ENCODE results near the gene ABTB1. TPM values are rescaled to one million over a fixed set of nuclear protein-coding genes. Genes with fewer than 3 reads are reported as not detected.

The ABTB1 gene
- 10 to 100 TPM; 10.5 to 21.0 (median 12.5) TPM for polyA plus RNA-seq (ENCODE audit: insufficient read length in 10 of 10)
- long read RNA-seq, donor 1, partial matches to known transcripts: 0 of 2 reads
- long read RNA-seq, donor 1, other reads (novel, unspliced or antisense): 0 of 2 reads
- long read RNA-seq, donor 2, partial matches to known transcripts: 0 of 5 reads
- long read RNA-seq, donor 2, other reads (novel, unspliced or antisense): 0 of 5 reads
- long read RNA-seq, donor 3: 0 reads
- long read RNA-seq, donor 4: 0 reads
- long read RNA-seq, donor 5, transcript ABTB1-201 (12 exons, 1,965 nt): major isoform, 5 of 5 reads
- long read RNA-seq, donor 5, partial matches to known transcripts: 0 of 5 reads
- long read RNA-seq, donor 5, other reads (novel, unspliced or antisense): 0 of 5 reads
- long read RNA-seq, donor 6, partial matches to known transcripts: 0 of 2 reads
- long read RNA-seq, donor 6, other reads (novel, unspliced or antisense): 0 of 2 reads
- long read RNA-seq, donor 7, partial matches to known transcripts: 0 of 3 reads
- long read RNA-seq, donor 7, other reads (novel, unspliced or antisense): 0 of 3 reads
- long read RNA-seq, donor 8, partial matches to known transcripts: 0 of 2 reads
- long read RNA-seq, donor 8, other reads (novel, unspliced or antisense): 0 of 2 reads
- long read RNA-seq, donor 9: 0 reads

GRCh38 chr3:127672429-127673190, at the start of gene ABTB1:
ABTB1 (plus strand) TSS chr3:127672952; CDS start chr3:127673026, 74 bp downstream.
- peak; percentile 74 to 91 (median 77) for DNase-seq

DNA sequence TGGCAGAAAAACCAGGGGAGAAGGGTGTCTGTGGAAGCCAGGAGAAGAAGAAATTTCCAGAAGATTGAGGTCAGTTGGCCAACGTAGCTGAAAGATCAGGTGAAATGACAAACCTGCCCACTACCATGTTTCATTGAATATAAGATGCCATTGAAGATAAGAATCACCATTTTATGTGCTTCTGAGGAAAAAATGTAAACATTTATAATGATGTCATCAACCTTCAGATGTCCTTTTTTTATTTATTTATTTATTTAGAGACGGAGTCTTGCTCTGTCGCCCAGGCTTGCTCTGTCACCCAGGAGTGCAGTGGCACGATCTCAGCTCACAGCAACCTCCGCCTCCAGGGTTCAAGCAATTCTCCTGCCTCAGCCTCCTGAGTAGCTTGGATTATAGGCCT, 48.7 kb upstream of the ABTB1 start:
- DNase-seq: no peak

DNA sequence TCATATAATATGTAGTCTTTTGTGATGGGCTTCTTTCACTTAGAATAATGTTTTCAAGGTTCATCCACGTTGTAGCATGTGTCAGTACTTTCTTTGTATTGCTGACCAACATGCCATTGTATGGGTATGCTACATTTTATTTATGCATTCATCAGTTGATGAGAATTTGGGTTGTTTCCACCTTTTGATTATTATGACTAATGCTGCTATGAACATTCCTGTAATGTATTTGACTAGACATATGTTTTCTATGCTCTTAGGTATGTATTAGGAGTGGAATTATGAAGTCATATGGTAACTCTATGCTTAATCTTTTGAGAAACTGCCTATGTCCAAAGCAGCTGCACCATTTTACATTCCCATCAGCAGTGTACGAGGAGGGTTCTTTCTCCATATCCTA, 46.9 kb upstream of the ABTB1 start:
- DNase-seq: peak in 1 of 3 donors; percentile 22

- DNase-seq: no peak
Observed at GRCh38 chr3:127628426-127628787, 44.3 kb upstream of the ABTB1 start.

GRCh38 chr3:127628788-127629466, 43.8 kb upstream of the ABTB1 start, which contains the start of gene PODXL2:
PODXL2 (plus strand) TSS chr3:127629185; CDS start chr3:127629220, 35 bp downstream.
- DNase-seq: peak; percentile 33 to 80 (median 69)

GRCh38 chr3:127629467-127630403, 43.0 kb upstream of the ABTB1 start:
- peak in 1 of 3 donors; percentile 52 for DNase-seq

DNA sequence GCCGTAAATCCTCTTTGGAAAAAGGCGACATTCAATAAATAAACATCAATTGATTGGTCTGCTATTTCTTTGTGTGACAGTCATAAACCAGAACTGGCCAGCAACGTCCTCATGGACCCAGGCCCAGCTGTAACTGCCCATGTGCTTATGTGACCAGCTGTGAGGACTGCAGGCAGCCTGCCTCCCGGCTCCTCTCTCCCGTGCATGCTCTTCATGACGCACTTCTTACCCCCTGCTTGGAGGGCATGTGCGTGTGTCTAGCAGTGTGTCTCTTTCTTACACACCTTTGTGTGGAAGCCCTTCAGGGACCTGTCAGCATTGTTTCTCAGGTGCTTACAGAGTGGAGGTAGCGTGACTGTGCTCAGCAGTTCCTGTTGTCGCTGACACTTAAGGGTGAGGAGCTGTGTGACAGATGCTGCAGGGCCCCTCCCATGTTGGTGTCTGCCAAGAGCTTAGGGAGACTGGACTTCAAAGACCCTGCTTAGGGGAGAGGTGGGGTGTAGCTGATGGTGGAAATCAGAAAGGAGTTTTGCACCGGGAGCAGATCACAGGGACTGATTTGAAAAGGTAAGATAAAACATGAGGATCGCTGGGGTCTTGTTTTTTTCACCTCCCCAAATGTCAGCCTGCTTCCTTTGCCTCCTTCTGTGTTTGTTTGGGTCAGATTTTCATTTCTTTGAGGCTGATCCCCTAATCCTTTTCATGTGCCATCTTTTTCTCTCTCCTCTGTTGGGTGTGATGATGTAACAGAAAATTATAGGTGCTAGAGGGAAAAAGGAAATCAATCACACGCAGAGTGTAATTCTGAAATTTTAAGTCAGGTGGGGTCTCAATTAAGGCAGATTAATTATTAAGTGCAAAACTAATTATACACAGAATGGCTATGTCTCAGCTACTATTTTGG, 41.7 kb upstream of the ABTB1 start:
- DNase-seq: no peak

DNA sequence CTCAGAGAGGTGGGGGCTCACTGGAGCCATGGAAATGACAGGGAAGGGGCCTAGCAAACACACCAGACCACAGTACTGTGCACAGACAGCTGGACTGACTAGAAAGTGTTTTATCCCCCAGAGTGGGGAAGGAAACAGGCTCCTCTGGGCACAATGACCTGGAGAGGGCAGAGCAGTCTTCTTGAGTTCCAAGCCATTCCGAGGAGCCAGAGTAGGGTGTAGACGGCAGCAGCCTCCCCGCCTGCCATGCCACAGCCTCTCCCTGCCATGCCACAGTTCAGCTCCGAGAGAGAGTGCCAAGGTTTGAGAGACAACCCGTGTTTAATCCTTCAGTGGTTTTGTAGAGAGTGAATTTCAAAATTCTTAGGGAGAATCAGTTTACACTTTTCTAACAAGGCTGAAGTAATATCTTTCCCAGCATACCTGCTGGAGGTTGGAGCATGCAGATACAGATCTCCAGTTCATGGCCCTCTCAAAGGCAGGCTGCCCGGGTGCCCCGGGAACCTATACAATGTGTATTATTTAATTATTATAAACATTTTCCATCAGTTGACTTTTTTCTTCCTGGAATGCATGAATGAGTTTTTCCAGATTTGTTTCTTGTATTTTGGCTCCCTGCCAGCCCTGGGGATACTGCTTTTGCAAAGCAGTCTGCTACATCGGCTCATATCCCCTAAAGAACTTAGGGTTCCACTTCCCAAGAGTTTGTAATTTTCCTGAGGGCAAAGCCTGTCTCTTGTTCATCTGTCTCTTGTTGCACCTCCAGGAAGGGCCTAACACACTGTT, 40.5 kb upstream of the ABTB1 start:
- peak in 2 of 3 donors; percentile 44 to 61 for DNase-seq

GRCh38 chr3:127634653-127635052, 38.1 kb upstream of the ABTB1 start:
- no peak for DNase-seq

- DNase-seq: no peak
Observed at GRCh38 chr3:127637546-127637945, 35.2 kb upstream of the ABTB1 start.

- DNase-seq: no peak
Observed at GRCh38 chr3:127637971-127638370, 34.8 kb upstream of the ABTB1 start.

DNA sequence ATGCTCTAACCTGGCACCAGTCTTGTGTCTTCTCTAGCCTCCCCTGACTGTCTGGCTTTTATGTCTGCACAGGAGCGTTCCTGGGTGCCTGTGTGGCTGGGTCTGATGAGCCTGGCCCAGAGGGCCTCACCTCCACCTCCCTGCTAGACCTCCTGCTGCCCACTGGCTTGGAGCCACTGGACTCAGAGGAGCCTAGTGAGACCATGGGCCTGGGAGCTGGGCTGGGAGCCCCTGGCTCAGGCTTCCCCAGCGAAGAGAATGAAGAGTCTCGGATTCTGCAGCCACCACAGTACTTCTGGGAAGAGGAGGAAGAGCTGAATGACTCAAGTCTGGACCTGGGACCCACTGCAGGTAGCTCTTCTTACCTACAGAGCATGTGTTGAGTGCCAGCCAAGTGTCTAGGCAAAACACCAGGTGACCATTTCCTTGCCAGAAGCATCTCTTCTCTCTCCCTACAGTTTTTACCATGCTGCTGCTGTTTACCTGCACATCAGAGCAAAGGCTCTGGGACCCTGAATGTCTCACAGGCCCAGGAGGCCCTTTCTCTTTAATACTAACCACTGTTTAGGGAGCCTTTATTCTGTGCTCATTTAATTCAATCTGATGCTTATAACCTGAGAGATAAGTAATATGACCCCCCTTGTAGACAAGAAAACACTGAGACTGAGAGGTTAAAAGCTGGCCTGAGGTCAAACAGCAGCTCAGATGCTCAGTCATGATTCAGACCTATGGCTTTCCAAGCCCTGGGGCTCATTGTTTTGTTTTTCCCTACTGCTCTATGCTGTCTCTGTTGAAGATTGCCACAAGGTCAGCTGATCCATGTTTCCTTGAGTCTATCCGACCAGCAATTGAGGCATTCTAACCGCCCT, 33.3 kb upstream of the ABTB1 start:
- DNase-seq: no peak

GRCh38 chr3:127640042-127640355, 32.8 kb upstream of the ABTB1 start:
- no peak for DNase-seq

GRCh38 chr3:127644641-127645370, 27.9 kb upstream of the ABTB1 start:
- DNase-seq: no peak

DNA sequence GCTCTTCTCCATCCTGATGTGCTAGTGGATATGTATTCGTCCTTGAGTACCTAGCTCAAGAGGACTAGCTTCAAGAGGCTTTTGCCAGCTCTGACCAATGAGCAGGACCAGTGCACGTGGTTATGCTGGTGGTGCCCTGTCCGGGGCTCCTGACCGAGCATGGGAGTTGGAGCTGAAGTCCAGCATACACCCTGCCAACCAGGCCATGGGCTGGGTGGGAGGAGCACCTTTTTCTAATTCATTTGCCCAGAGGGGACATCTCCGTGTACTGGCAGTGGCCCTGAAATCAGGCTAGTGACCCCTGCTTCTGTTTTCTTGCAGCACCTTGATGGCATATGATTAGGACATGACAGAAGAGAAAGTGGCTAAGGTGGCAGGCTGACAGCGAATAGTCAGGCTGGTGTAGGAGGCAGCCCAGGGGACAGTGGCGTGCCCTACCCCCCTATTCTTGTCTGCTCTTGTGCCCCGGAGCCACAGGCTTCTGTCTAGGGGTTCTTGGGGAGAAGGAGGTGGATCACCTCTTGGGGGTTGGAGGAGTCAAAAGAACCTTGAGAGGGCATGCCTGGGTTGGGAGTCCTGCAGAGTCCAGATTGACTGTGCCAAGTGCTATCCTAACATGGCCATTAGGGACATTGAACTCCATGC, 27.3 kb upstream of the ABTB1 start:
- DNase-seq: no peak

- DNase-seq: no peak
Observed at GRCh38 chr3:127646501-127647046, 26.2 kb upstream of the ABTB1 start.

All from muscle of back (tissue), 13 donors.